H1 (cell line): ENCODE data around the gene PDIA3. TPM values are rescaled to one million over a fixed set of nuclear protein-coding genes. Genes with fewer than 3 reads are reported as not detected.

Experiments
- CTCF ChIA-PET: fragments of 300-600 bp; sonication (Branson Sonifier 250); formaldehyde crosslinking; loops from one replicate; lab custom pipeline; 2021; ENCODE audit not compliant: partially characterized antibody; lab: Charles Lee
- POLR2A ChIA-PET: fragments of 300-600 bp; sonication (Branson Sonifier 250); formaldehyde crosslinking; loops from one replicate; lab custom pipeline; 2021; ENCODE audit warnings: inconsistent platforms; ENCODE audit not compliant: partially characterized antibody; lab: Charles Lee
- DNase-seq, 2 experiments: peaks; one replicate each; pipeline versions ENCODE4 v3.0.0 to v3.0.0-alpha.2; 2010 to 2022; ENCODE audit warnings: low spot score in 2 of 2, low read depth in 1 of 2, mixed read lengths in 1 of 2
- FAIRE-seq: peaks from 2 replicates; lab custom pipeline; 2011; peaks lifted over from hg19 to GRCh38; lab: Jason Lieb, UNC
- H2AFZ ChIP-seq: 2 replicates; pipeline ENCODE4 v1.8.1; 2012; ENCODE audit warnings: low read length, inconsistent platforms
- H2AK5ac ChIP-seq: 2 replicates; pipeline ENCODE4 v1.6.1; 2013; ENCODE audit warnings: low read depth, low read length
- H2BK120ac ChIP-seq: replicated peaks from 2 replicates; pipeline ENCODE3; 2013; ENCODE audit warnings: low read depth, low read length, inconsistent platforms
- H2BK12ac ChIP-seq: 2 replicates; pipeline ENCODE4 v1.6.1; 2013; ENCODE audit warnings: low read depth, low read length
- H2BK15ac ChIP-seq: 2 replicates; pipeline ENCODE4 v1.6.1; 2013; ENCODE audit warnings: low read length
- H2BK20ac ChIP-seq: 2 replicates; pipeline ENCODE4 v1.6.1; 2013; ENCODE audit warnings: low read length
- H2BK5ac ChIP-seq: 2 replicates; pipeline ENCODE4 v1.6.1; 2013; ENCODE audit warnings: low read depth, low read length
- H3K14ac ChIP-seq: 2 replicates; pipeline ENCODE4 v1.6.1; 2013; ENCODE audit warnings: inconsistent platforms; ENCODE audit not compliant: insufficient read length
- H3K18ac ChIP-seq: 2 replicates; pipeline ENCODE4 v1.6.1; 2013; ENCODE audit warnings: low read length; ENCODE audit errors: extremely low read depth
- H3K23ac ChIP-seq: 2 replicates; pipeline ENCODE4 v1.6.1; 2013; ENCODE audit warnings: inconsistent platforms; ENCODE audit not compliant: insufficient read length
- H3K23me2 ChIP-seq: 2 replicates; pipeline ENCODE4 v1.6.1; 2013; ENCODE audit warnings: low read depth, low read length
- H3K27ac ChIP-seq: 2 replicates; pipeline ENCODE4 v1.6.1; 2011; ENCODE audit warnings: low read depth, low read length, inconsistent platforms
- H3K27me3 ChIP-seq, 4 experiments: replicated peaks in 1 of 4; 1 replicate in 1 of 4; 2 replicates in 3 of 4; pipeline versions ENCODE4 v1.6.1 to v1.8.1; 2011 to 2013; ENCODE audit warnings: low read length in 3 of 4, mild to moderate bottlenecking in 3 of 4, inconsistent platforms in 2 of 4, mixed read lengths in 2 of 4, moderate library complexity in 1 of 4; ENCODE audit not compliant: control insufficient read depth in 3 of 4, insufficient read depth in 3 of 4; ENCODE audit errors: extremely low read depth in 1 of 4
- H3K36me3 ChIP-seq, 4 experiments: 2 replicates each; pipeline versions ENCODE4 v1.6.1 to v1.8.1; 2011 to 2013; ENCODE audit warnings: mild to moderate bottlenecking in 4 of 4, low read length in 3 of 4, moderate library complexity in 2 of 4, control low read depth in 1 of 4, inconsistent platforms in 1 of 4; ENCODE audit not compliant: insufficient read depth in 4 of 4, control insufficient read depth in 2 of 4
- H3K4ac ChIP-seq: replicated peaks from 2 replicates; pipeline ENCODE3; 2013; ENCODE audit warnings: low read length, low read depth, mixed read lengths, inconsistent platforms; ENCODE audit not compliant: insufficient read length
- H3K4me1 ChIP-seq, 4 experiments: replicated peaks in 1 of 4; 1 replicate in 1 of 4; 2 replicates in 3 of 4; pipeline versions ENCODE4 v1.6.1 to v1.8.1; 2011 to 2013; ENCODE audit warnings: low read length in 3 of 4, inconsistent platforms in 2 of 4, mixed read lengths in 1 of 4; ENCODE audit not compliant: insufficient read depth in 4 of 4, control insufficient read depth in 3 of 4
- H3K4me2 ChIP-seq, 2 experiments: 2 replicates each; pipeline versions ENCODE4 v1.6.1 to v1.8.1; 2011 to 2013; ENCODE audit warnings: low read depth in 2 of 2, low read length in 2 of 2, control low read depth in 1 of 2, inconsistent platforms in 1 of 2, mild to moderate bottlenecking in 1 of 2; ENCODE audit not compliant: insufficient read depth in 1 of 2
- H3K4me3 ChIP-seq, 4 experiments: fragments of 200-600, 300-600 bp in 1 of 4; sonication (generic), shearing (Covaris generic), sonication (Bioruptor Twin) in 1 of 4; 2 replicates each; pipeline versions ENCODE4 v1.5.1 to v1.8.1; 2011 to 2016; ENCODE audit warnings: low read length in 4 of 4, low read depth in 3 of 4, control low read depth in 2 of 4, inconsistent platforms in 2 of 4, mild to moderate bottlenecking in 2 of 4, mixed read lengths in 1 of 4, moderate library complexity in 1 of 4; ENCODE audit not compliant: insufficient read depth in 2 of 4; ENCODE audit errors: extremely low read depth in 1 of 4
- H3K56ac ChIP-seq: replicated peaks from 2 replicates; pipeline ENCODE3; 2013; ENCODE audit warnings: low read depth, mild to moderate bottlenecking, mixed read lengths, low read length, inconsistent platforms; ENCODE audit not compliant: insufficient read length
- H3K79me1 ChIP-seq: 2 replicates; pipeline ENCODE4 v1.6.1; 2013; ENCODE audit warnings: low read depth, low read length, control low read depth
- H3K79me2 ChIP-seq, 2 experiments: 2 replicates each; pipeline versions ENCODE4 v1.6.1 to v1.8.1; 2012 to 2013; ENCODE audit warnings: low read length in 2 of 2, mild to moderate bottlenecking in 2 of 2, inconsistent platforms in 1 of 2; ENCODE audit not compliant: insufficient read depth in 2 of 2, control insufficient read depth in 1 of 2
- H3K9ac ChIP-seq, 4 experiments: replicated peaks in 1 of 4; 1 replicate in 1 of 4; 2 replicates in 3 of 4; pipeline versions ENCODE4 v1.6.1 to v1.8.1; 2011 to 2013; ENCODE audit warnings: low read depth in 3 of 4, low read length in 3 of 4, control low read depth in 2 of 4, mild to moderate bottlenecking in 2 of 4, moderate library complexity in 2 of 4, inconsistent platforms in 1 of 4; ENCODE audit errors: extremely low read depth in 1 of 4
- H3K9me3 ChIP-seq, 2 experiments: 2 replicates each; pipeline versions ENCODE4 v1.6.1 to v1.8.1; 2012 to 2013; ENCODE audit warnings: mild to moderate bottlenecking in 2 of 2, moderate library complexity in 2 of 2, control low read depth in 1 of 2, inconsistent platforms in 1 of 2, low read depth in 1 of 2, low read length in 1 of 2, mixed read lengths in 1 of 2; ENCODE audit not compliant: insufficient read depth in 2 of 2
- H4K20me1 ChIP-seq, 2 experiments: replicated peaks in 1 of 2; 2 replicates each; pipeline versions ENCODE3 to v1.8.1; 2011 to 2013; ENCODE audit warnings: inconsistent platforms in 2 of 2, low read length in 2 of 2, mild to moderate bottlenecking in 1 of 2; ENCODE audit not compliant: insufficient read depth in 2 of 2, control insufficient read depth in 1 of 2
- H4K5ac ChIP-seq: 2 replicates; pipeline ENCODE4 v1.6.1; 2013; ENCODE audit warnings: low read length, low read depth, mixed read lengths, inconsistent platforms; ENCODE audit not compliant: insufficient read length
- H4K8ac ChIP-seq: 2 replicates; pipeline ENCODE4 v1.8.0; 2013; ENCODE audit warnings: mild to moderate bottlenecking, moderate library complexity, low read length, inconsistent platforms; ENCODE audit not compliant: insufficient read depth; ENCODE audit errors: extremely low read depth
- H4K91ac ChIP-seq: replicated peaks from 2 replicates; pipeline ENCODE3; 2013; ENCODE audit warnings: low read length, mixed read lengths, inconsistent platforms; ENCODE audit not compliant: insufficient read length
- JUND ChIP-seq: IDR thresholded peaks from 2 replicates; pipeline ENCODE4 v1.6.1; 2011; ENCODE audit warnings: mild to moderate bottlenecking, improper control_type of control experiment, low read length
- POLR2A ChIP-seq, 2 experiments: IDR thresholded peaks; 1 replicate in 1 of 2; 2 replicates in 1 of 2; pipeline ENCODE4 v1.6.1; 2011; ENCODE audit warnings: low read depth in 2 of 2, low read length in 2 of 2, mild to moderate bottlenecking in 2 of 2; ENCODE audit errors: control extremely low read depth in 1 of 2
- POLR2AphosphoS5 ChIP-seq: IDR thresholded peaks from 2 replicates; pipeline ENCODE4 v1.6.1; 2011; ENCODE audit warnings: low read depth, low read length
- RAD21 ChIP-seq, 2 experiments: IDR thresholded peaks in 1 of 2; conservative IDR thresholded peaks in 1 of 2; 2 replicates each; pipeline ENCODE4 v1.6.1; 2011; ENCODE audit warnings: low read depth in 2 of 2, low read length in 2 of 2, improper control_type of control experiment in 1 of 2, inconsistent platforms in 1 of 2, mild to moderate bottlenecking in 1 of 2, moderate library complexity in 1 of 2
- SIRT6 ChIP-seq: IDR thresholded peaks from one replicate; pipeline ENCODE4 v1.7.1; 2012; ENCODE audit warnings: low read length, inconsistent platforms
- TAF7 ChIP-seq: optimal IDR thresholded peaks from 2 replicates; pipeline ENCODE3; 2011; ENCODE audit warnings: low read depth, mild to moderate bottlenecking, inconsistent platforms, low read length, moderate library complexity, borderline replicate concordance
- WGBS, 2 experiments: shearing (Covaris generic) in 1 of 2; methylation state at CpG; one replicate each; pipeline versions ENCODE4 v1.1.6 to v1.1.7; 2013 to 2015; ENCODE audit warnings: low lambda C conversion rate in 2 of 2, mixed read lengths in 2 of 2, inconsistent platforms in 1 of 2, low coverage in 1 of 2, missing lambda C conversion rate in 1 of 2; ENCODE audit not compliant: insufficient replicate concordance in 2 of 2, insufficient coverage in 1 of 2, insufficient read length in 1 of 2; ENCODE audit errors: extremely low coverage in 1 of 2, missing lambda C conversion rate in 1 of 2; 5-methylcytosine and 5-hydroxymethylcytosine counted together
- polyA plus RNA-seq, 7 experiments: library from polyadenylated mRNA; depleted of rRNA in 3 of 7; stranded (reverse) in 5 of 7; unstranded in 2 of 7; fragments of >200 nt in 5 of 7; fragments of 200-250 nt in 2 of 7; gene quantifications; 1 replicate in 5 of 7; 2 replicates in 1 of 7; 4 replicates in 1 of 7; pipeline versions ENCODE4 v1.2.1 to v1.2.3, GENCODE V29; 2011 to 2013; ENCODE audit warnings: missing spikeins in 2 of 7, mixed read lengths in 2 of 7
- total RNA-seq: library from RNA; stranded (reverse); fragmentation: NEBNext Ultra II Directional; extraction: Animal tissue kit (Norgen Biotek cat#: 25700); gene quantifications from 2 replicates; pipeline ENCODE4 v1.2.1, GENCODE V29; 2021
- TF ChIP-seq, protein P1 (sequence below): IDR thresholded peaks from 2 replicates; pipeline ENCODE4 v1.6.1; 2012; ENCODE audit warnings: low read length, inconsistent platforms

PDIA3 gene
- total and polyA plus RNA-seq, 2 of the 8 experiments (the other 6 are each of a cell fraction or from before 2014, with no cell fraction given), result 90.4 to 655 TPM

DNA sequence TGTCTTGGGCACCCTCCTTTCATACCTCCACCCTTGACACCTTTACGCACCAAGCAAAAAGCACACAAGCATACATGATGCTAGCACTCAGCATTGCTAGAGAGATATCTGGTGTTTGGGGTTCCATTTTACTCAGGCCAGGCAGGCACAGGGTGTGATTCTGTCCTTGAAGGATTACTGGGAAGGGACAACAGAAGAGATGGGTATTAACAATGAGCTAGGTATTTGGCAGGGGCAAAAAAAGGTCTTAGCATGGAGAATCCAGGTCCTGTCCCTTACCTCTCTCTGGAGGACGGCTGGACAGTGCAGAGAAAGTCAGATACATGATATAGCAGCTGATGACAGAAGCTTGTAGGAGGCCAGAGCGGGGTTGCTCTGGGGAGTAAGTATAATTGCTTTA lies 50.3 kb downstream of the PDIA3 start:
- Histone ChIP-seq H3K4ac (no peak overlapping the region), H3K79me1 (peaks cover 19% of the 10 kb centered on the region), H3K79me2 (peaks cover 0 to 34% of the 10 kb centered on the region in 2 experiments; a peak in 2 of 4 replicates), H3K56ac (no peak overlapping the region), H3K36me3 (peaks cover 14 to 56% (median 22%) of the 10 kb centered on the region in 4 experiments), H4K20me1 (peaks cover 4 to 17% of the 10 kb centered on the region in 2 experiments), H3K4me2 (no peak overlapping the region; a peak in 1 of 4 replicates), H4K5ac (no peak overlapping the region), H2AFZ (no peak overlapping the region), H3K23me2 (peaks cover 3% of the 10 kb centered on the region), H3K23ac (no peak overlapping the region), H4K8ac (no peak overlapping the region), H3K18ac (peak overlapping the region; percentile 68; the same call in 1 of the 2 replicates), H3K4me1 (peaks cover 21 to 34% (median 27%) of the 10 kb centered on the region in 4 experiments), H3K27me3 (no peaks in the 10 kb centered on the region), H2BK15ac (no peak overlapping the region), H2BK5ac (peak overlapping the region; percentile 36; the same call in 1 of the 2 replicates), H3K14ac (no peak overlapping the region), H2BK12ac (0 out of 2 replicates have a peak overlapping the region, but pooled peaks have one; percentile 53), H3K9me3 (no peaks in the 10 kb centered on the region), H3K27ac (peak overlapping the region; percentile 14; the same call in 1 of the 2 replicates), H2AK5ac (0 out of 2 replicates have a peak overlapping the region, but pooled peaks have one; percentile 0), H3K4me3 (no peak overlapping the region; a peak in 1 of 8 replicates), H2BK120ac (no peak overlapping the region), H2BK20ac (no peak overlapping the region), H3K9ac (no peak overlapping the region), H4K91ac (no peak overlapping the region)
- 94% methylated on average over 3 of the region's 3 CpGs; no CpG with 5 or more reads in 1 of the 2 experiments for WGBS, 2 experiments
- TF ChIP-seq POLR2A (IDR thresholded peaks at IDR 0.05; ENCODE audit: control extremely low read depth in 1 of 2, low read depth in 2 of 2, low read length in 2 of 2), result peak in 1 of 2 experiments; percentile 44; a peak in 1 of 3 replicates
- no peak for TF ChIP-seq TAF7
- no peak for TF ChIP-seq RAD21 (IDR thresholded peaks at IDR 0.05 in 1 of 2, conservative IDR thresholded peaks at IDR 0.05 in 1 of 2; ENCODE audit: low read depth in 2 of 2, low read length in 2 of 2)
- TF ChIP-seq, protein P1, sequence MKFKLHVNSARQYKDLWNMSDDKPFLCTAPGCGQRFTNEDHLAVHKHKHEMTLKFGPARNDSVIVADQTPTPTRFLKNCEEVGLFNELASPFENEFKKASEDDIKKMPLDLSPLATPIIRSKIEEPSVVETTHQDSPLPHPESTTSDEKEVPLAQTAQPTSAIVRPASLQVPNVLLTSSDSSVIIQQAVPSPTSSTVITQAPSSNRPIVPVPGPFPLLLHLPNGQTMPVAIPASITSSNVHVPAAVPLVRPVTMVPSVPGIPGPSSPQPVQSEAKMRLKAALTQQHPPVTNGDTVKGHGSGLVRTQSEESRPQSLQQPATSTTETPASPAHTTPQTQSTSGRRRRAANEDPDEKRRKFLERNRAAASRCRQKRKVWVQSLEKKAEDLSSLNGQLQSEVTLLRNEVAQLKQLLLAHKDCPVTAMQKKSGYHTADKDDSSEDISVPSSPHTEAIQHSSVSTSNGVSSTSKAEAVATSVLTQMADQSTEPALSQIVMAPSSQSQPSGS, result no peak
- no peak for TF ChIP-seq SIRT6
- TF ChIP-seq POLR2AphosphoS5, result peak; percentile 66
- no peak for TF ChIP-seq JUND
- DNase-seq, result no peak
- CTCF ChIA-PET, result interaction anchor here (0.6 to 2.8 kb wide), 5 partner anchors 10 to 1384 kb away, joined by 3 to 9 read pairs (median 4); partner anchors contain the start of gene ELL3
- FAIRE-seq, result no peak
- POLR2A ChIA-PET, result interaction anchor here (0.9 to 8.9 kb wide), 8 partner anchors 8 to 55 kb away, joined by 3 to 71 read pairs (median 12); partner anchors contain the start of genes ELL3 and MFAP1
